GM12878 (cell line): Measurements from ENCODE around the gene FBXO27. TPM values are rescaled to one million over a fixed set of nuclear protein-coding genes. Genes with fewer than 3 reads are reported as not detected.

ENCODE experiments used
- BRCA1 ChIP-seq: IDR thresholded peaks from 2 replicates; pipeline ENCODE4 v1.6.1; 2011; ENCODE audit warnings: low read depth, low read length, improper control_type of control experiment
- CBFB ChIP-seq: IDR thresholded peaks from 2 replicates; pipeline ENCODE4 v1.6.1; 2016; ENCODE audit warnings: antibody characterized with exemption, low read depth
- CEBPB ChIP-seq, 2 experiments: fragments of 150-350 bp in 1 of 2; IDR thresholded peaks; 2 replicates each; pipeline ENCODE4 v1.6.1; 2012 to 2014; ENCODE audit warnings: low read depth in 2 of 2, low read length in 2 of 2, borderline replicate concordance in 1 of 2, inconsistent platforms in 1 of 2
- KDM1A ChIP-seq: fragments of 200-600 bp; sonication (generic); IDR thresholded peaks from 2 replicates; pipeline ENCODE4 v1.6.1; 2016; ENCODE audit warnings: borderline replicate concordance
- WRNIP1 ChIP-seq: IDR thresholded peaks from 2 replicates; pipeline ENCODE4 v1.6.1; 2011; ENCODE audit warnings: low read depth, low read length, improper control_type of control experiment, borderline replicate concordance
- polyA plus RNA-seq, 11 experiments: library from polyadenylated mRNA; depleted of rRNA in 4 of 11; unstranded in 6 of 11; stranded (reverse) in 5 of 11; fragments of >200 nt; fragmentation: Nextera tagmentation in 4 of 11; fragmentation: Illumina TruSeq in 1 of 11; extraction: Ambion mirVana in 4 of 11; extraction: Trizol in 1 of 11; gene quantifications; 1 replicate in 1 of 11; 2 replicates in 10 of 11; pipeline versions ENCODE4 v1.2.1 to v1.2.3, GENCODE V29; 2011 to 2016; ENCODE audit warnings: inconsistent platforms in 2 of 11, missing spikeins in 2 of 11, low read depth in 1 of 11
- total RNA-seq, 4 experiments: library from RNA; depleted of rRNA in 3 of 4; stranded (reverse); fragments of >200 nt in 3 of 4; fragmentation: Illumina TruSeq in 1 of 4; extraction: Trizol in 1 of 4; gene quantifications; 2 replicates each; pipeline versions ENCODE4 v1.2.1 to v1.2.3, GENCODE V29; 2013 to 2021
- TF ChIP-seq, protein P1 (sequence below), 3 experiments: IDR thresholded peaks in 2 of 3; conservative IDR thresholded peaks in 1 of 3; 2 replicates each; pipeline ENCODE4 v1.5.1; 2011; ENCODE audit warnings: low read depth in 3 of 3, low read length in 3 of 3, mild to moderate bottlenecking in 3 of 3, control low read depth in 2 of 3, moderate library complexity in 2 of 3, inconsistent platforms in 1 of 3, mixed read lengths in 1 of 3; ENCODE audit not compliant: control insufficient read depth in 2 of 3, insufficient read depth in 1 of 3; ENCODE audit errors: extremely low read depth in 1 of 3
- TF ChIP-seq, protein P2 (sequence below): fragments of 450-650 bp; IDR thresholded peaks from 2 replicates; pipeline ENCODE4 v1.6.1; 2017; ENCODE audit warnings: mild to moderate bottlenecking, moderate library complexity
- TF ChIP-seq, protein P3 (sequence below): IDR thresholded peaks from 2 replicates; pipeline ENCODE4 v1.6.1; 2011; ENCODE audit warnings: mild to moderate bottlenecking, low read depth, low read length, moderate library complexity; ENCODE audit not compliant: insufficient replicate concordance
- TF ChIP-seq, protein P4 (sequence below): IDR thresholded peaks from 2 replicates; pipeline ENCODE4 v1.6.1; 2012; ENCODE audit warnings: improper control_type of control experiment, low read depth, low read length; ENCODE audit not compliant: insufficient replicate concordance
- TF ChIP-seq, protein P5 (sequence below): IDR thresholded peaks from 2 replicates; pipeline ENCODE4 v1.6.1; 2011; ENCODE audit warnings: low read depth, mild to moderate bottlenecking, low read length, moderate library complexity, borderline replicate concordance; ENCODE audit errors: extremely low read depth

Gene FBXO27
- total and polyA plus RNA-seq, 10 of the 15 experiments (the other 5 are each of a cell fraction or from before 2014, with no cell fraction given): 3.1 to 15.4 (median 7.1) TPM

DNA sequence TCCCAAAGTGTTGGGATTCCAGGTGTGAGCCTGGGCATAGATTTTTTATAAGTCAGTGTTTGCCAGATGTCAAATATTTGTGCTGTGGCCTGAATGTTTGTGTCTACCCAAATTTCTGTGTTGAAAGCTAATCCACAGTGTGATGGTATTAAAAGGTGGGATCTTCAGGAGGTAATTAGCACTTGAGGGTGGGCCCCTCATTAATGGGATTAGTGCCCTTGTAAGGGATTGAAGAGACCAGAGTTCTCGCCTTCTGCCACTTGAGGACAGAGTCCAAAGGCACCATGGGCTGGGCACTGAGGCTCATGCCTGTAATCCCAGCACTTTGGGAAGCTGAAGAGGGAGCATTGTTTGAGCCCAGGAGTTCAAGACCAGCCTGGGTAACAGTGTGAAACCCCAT, 47.1 kb downstream of the FBXO27 start (continued):
- TF ChIP-seq, protein P1, sequence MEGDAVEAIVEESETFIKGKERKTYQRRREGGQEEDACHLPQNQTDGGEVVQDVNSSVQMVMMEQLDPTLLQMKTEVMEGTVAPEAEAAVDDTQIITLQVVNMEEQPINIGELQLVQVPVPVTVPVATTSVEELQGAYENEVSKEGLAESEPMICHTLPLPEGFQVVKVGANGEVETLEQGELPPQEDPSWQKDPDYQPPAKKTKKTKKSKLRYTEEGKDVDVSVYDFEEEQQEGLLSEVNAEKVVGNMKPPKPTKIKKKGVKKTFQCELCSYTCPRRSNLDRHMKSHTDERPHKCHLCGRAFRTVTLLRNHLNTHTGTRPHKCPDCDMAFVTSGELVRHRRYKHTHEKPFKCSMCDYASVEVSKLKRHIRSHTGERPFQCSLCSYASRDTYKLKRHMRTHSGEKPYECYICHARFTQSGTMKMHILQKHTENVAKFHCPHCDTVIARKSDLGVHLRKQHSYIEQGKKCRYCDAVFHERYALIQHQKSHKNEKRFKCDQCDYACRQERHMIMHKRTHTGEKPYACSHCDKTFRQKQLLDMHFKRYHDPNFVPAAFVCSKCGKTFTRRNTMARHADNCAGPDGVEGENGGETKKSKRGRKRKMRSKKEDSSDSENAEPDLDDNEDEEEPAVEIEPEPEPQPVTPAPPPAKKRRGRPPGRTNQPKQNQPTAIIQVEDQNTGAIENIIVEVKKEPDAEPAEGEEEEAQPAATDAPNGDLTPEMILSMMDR (IDR thresholded peaks at IDR 0.05 in 2 of 3, conservative IDR thresholded peaks at IDR 0.05 in 1 of 3; ENCODE audit: control insufficient read depth in 2 of 3, extremely low read depth in 1 of 3, insufficient read depth in 1 of 3, low read depth in 3 of 3, low read length in 3 of 3): no peak
- no peak for TF ChIP-seq CBFB
- TF ChIP-seq, protein P2, sequence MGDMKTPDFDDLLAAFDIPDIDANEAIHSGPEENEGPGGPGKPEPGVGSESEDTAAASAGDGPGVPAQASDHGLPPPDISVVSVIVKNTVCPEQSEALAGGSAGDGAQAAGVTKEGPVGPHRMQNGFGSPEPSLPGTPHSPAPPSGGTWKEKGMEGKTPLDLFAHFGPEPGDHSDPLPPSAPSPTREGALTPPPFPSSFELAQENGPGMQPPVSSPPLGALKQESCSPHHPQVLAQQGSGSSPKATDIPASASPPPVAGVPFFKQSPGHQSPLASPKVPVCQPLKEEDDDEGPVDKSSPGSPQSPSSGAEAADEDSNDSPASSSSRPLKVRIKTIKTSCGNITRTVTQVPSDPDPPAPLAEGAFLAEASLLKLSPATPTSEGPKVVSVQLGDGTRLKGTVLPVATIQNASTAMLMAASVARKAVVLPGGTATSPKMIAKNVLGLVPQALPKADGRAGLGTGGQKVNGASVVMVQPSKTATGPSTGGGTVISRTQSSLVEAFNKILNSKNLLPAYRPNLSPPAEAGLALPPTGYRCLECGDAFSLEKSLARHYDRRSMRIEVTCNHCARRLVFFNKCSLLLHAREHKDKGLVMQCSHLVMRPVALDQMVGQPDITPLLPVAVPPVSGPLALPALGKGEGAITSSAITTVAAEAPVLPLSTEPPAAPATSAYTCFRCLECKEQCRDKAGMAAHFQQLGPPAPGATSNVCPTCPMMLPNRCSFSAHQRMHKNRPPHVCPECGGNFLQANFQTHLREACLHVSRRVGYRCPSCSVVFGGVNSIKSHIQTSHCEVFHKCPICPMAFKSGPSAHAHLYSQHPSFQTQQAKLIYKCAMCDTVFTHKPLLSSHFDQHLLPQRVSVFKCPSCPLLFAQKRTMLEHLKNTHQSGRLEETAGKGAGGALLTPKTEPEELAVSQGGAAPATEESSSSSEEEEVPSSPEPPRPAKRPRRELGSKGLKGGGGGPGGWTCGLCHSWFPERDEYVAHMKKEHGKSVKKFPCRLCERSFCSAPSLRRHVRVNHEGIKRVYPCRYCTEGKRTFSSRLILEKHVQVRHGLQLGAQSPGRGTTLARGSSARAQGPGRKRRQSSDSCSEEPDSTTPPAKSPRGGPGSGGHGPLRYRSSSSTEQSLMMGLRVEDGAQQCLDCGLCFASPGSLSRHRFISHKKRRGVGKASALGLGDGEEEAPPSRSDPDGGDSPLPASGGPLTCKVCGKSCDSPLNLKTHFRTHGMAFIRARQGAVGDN: no peak
- no peak for TF ChIP-seq WRNIP1
- TF ChIP-seq, protein P3, sequence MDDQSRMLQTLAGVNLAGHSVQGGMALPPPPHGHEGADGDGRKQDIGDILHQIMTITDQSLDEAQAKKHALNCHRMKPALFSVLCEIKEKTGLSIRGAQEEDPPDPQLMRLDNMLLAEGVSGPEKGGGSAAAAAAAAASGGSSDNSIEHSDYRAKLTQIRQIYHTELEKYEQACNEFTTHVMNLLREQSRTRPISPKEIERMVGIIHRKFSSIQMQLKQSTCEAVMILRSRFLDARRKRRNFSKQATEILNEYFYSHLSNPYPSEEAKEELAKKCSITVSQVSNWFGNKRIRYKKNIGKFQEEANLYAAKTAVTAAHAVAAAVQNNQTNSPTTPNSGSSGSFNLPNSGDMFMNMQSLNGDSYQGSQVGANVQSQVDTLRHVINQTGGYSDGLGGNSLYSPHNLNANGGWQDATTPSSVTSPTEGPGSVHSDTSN: no peak
- TF ChIP-seq, protein P4, sequence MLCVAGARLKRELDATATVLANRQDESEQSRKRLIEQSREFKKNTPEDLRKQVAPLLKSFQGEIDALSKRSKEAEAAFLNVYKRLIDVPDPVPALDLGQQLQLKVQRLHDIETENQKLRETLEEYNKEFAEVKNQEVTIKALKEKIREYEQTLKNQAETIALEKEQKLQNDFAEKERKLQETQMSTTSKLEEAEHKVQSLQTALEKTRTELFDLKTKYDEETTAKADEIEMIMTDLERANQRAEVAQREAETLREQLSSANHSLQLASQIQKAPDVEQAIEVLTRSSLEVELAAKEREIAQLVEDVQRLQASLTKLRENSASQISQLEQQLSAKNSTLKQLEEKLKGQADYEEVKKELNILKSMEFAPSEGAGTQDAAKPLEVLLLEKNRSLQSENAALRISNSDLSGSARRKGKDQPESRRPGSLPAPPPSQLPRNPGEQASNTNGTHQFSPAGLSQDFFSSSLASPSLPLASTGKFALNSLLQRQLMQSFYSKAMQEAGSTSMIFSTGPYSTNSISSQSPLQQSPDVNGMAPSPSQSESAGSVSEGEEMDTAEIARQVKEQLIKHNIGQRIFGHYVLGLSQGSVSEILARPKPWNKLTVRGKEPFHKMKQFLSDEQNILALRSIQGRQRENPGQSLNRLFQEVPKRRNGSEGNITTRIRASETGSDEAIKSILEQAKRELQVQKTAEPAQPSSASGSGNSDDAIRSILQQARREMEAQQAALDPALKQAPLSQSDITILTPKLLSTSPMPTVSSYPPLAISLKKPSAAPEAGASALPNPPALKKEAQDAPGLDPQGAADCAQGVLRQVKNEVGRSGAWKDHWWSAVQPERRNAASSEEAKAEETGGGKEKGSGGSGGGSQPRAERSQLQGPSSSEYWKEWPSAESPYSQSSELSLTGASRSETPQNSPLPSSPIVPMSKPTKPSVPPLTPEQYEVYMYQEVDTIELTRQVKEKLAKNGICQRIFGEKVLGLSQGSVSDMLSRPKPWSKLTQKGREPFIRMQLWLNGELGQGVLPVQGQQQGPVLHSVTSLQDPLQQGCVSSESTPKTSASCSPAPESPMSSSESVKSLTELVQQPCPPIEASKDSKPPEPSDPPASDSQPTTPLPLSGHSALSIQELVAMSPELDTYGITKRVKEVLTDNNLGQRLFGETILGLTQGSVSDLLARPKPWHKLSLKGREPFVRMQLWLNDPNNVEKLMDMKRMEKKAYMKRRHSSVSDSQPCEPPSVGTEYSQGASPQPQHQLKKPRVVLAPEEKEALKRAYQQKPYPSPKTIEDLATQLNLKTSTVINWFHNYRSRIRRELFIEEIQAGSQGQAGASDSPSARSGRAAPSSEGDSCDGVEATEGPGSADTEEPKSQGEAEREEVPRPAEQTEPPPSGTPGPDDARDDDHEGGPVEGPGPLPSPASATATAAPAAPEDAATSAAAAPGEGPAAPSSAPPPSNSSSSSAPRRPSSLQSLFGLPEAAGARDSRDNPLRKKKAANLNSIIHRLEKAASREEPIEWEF: no peak
- no peak for TF ChIP-seq KDM1A
- no peak for TF ChIP-seq CEBPB (IDR thresholded peaks at IDR 0.05; ENCODE audit: borderline replicate concordance in 1 of 2, low read depth in 2 of 2, low read length in 2 of 2)
- TF ChIP-seq, protein P5, sequence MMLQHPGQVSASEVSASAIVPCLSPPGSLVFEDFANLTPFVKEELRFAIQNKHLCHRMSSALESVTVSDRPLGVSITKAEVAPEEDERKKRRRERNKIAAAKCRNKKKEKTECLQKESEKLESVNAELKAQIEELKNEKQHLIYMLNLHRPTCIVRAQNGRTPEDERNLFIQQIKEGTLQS: no peak
- TF ChIP-seq BRCA1: no peak
- TF ChIP-seq, all 136 proteins: peak for 0
